Sigmoid colon (tissue), 4 donors: ENCODE data around the gene FCER2.

Experiments
- POLR2AphosphoS5 ChIP-seq, 4 donors: sonication (generic); formaldehyde crosslinking; IDR thresholded peaks; one replicate each; pipeline ENCODE4 v1.6.1; 2017; ENCODE audit warnings: antibody characterized with exemption in 4 of 4
- TF ChIP-seq, protein P1 (sequence below), 4 experiments: fragments of 450-650 bp in 3 of 4; fragments of 200-600 bp in 1 of 4; IDR thresholded peaks; one replicate each; pipeline ENCODE4 v1.5.1; 2016 to 2019; ENCODE audit warnings: antibody characterized with exemption in 4 of 4, mild to moderate bottlenecking in 3 of 4, moderate library complexity in 2 of 4

DNA sequence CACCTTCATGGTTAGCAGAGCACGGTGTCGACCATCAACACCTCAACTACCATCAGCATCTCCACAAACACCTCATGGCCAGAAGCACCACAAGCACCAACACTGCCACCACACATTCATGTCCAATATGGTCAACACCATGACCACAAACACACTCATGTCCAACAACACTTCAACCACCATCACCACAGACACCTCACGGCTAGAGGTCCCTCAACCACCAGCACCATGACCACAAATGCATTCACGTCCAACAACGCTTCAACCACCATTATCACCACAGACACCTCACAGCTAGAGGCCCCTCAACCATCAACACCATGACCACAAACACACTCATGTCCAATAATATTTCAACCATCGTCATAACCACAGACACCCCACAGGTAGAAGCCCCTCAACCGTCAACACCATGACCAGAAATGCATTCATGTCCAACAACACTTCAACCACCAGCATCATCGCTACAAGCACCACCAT lies 11.1 kb downstream of the FCER2 start:
- TF ChIP-seq, protein P1, sequence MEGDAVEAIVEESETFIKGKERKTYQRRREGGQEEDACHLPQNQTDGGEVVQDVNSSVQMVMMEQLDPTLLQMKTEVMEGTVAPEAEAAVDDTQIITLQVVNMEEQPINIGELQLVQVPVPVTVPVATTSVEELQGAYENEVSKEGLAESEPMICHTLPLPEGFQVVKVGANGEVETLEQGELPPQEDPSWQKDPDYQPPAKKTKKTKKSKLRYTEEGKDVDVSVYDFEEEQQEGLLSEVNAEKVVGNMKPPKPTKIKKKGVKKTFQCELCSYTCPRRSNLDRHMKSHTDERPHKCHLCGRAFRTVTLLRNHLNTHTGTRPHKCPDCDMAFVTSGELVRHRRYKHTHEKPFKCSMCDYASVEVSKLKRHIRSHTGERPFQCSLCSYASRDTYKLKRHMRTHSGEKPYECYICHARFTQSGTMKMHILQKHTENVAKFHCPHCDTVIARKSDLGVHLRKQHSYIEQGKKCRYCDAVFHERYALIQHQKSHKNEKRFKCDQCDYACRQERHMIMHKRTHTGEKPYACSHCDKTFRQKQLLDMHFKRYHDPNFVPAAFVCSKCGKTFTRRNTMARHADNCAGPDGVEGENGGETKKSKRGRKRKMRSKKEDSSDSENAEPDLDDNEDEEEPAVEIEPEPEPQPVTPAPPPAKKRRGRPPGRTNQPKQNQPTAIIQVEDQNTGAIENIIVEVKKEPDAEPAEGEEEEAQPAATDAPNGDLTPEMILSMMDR (IDR thresholded peaks at IDR 0.05): no peak
- no peak for TF ChIP-seq POLR2AphosphoS5 (IDR thresholded peaks at IDR 0.05)
